Liver (tissue), 9 donors: ENCODE data around the gene CKM. TPM values are rescaled to one million over a fixed set of nuclear protein-coding genes. Genes with fewer than 3 reads are reported as not detected.

ENCODE experiments used
- DNase-seq: peaks from one replicate; pipeline ENCODE4 v3.0.0-alpha.2; 2017; ENCODE audit warnings: low spot score
- H3K27ac ChIP-seq, 2 donors: one replicate each; pipeline ENCODE4 v1.7.0; 2013; ENCODE audit warnings: inconsistent platforms in 2 of 2, low read length in 2 of 2, control low read depth in 1 of 2, low read depth in 1 of 2, mild to moderate bottlenecking in 1 of 2
- H3K27me3 ChIP-seq, 4 donors: one replicate each; pipeline versions ENCODE4 v1.6.1 to v1.7.0; 2013; ENCODE audit warnings: low read length in 3 of 4, inconsistent platforms in 1 of 4, mild to moderate bottlenecking in 1 of 4, moderate library complexity in 1 of 4; ENCODE audit not compliant: control insufficient read depth in 4 of 4, insufficient read depth in 4 of 4
- H3K36me3 ChIP-seq, 4 donors: one replicate each; pipeline versions ENCODE4 v1.6.1 to v1.7.0; 2013; ENCODE audit warnings: low read length in 3 of 4, mild to moderate bottlenecking in 3 of 4, low read depth in 1 of 4, moderate library complexity in 1 of 4; ENCODE audit not compliant: control insufficient read depth in 4 of 4, insufficient read depth in 3 of 4
- H3K4me1 ChIP-seq, 4 donors: one replicate each; pipeline versions ENCODE4 v1.6.1 to v1.7.0; 2013; ENCODE audit warnings: low read length in 3 of 4, mild to moderate bottlenecking in 3 of 4, moderate library complexity in 1 of 4; ENCODE audit not compliant: control insufficient read depth in 4 of 4, insufficient read depth in 4 of 4
- H3K4me3 ChIP-seq, 3 donors: one replicate each; pipeline versions ENCODE4 v1.6.1 to v1.7.0; 2013; ENCODE audit warnings: low read length in 3 of 3, control low read depth in 1 of 3, low read depth in 1 of 3, mild to moderate bottlenecking in 1 of 3
- H3K9ac ChIP-seq, 2 donors: one replicate each; pipeline ENCODE4 v1.7.0; 2013; ENCODE audit warnings: low read length in 2 of 2, mild to moderate bottlenecking in 2 of 2, moderate library complexity in 2 of 2, control low read depth in 1 of 2, low read depth in 1 of 2
- H3K9me3 ChIP-seq, 4 donors: one replicate each; pipeline versions ENCODE4 v1.6.1 to v1.7.0; 2013; ENCODE audit warnings: low read length in 3 of 4; ENCODE audit not compliant: control insufficient read depth in 4 of 4
- EGR1 ChIP-seq, 2 donors: IDR thresholded peaks; 2 replicates each; pipeline ENCODE4 v1.6.1; 2016 to 2018; ENCODE audit warnings: antibody characterized with exemption in 2 of 2, low read depth in 2 of 2
- FOXA2 ChIP-seq: IDR thresholded peaks from 2 replicates; pipeline ENCODE4 v1.6.1; 2016; ENCODE audit warnings: antibody characterized with exemption
- GABPA ChIP-seq, 2 donors: IDR thresholded peaks in 1 of 2; conservative IDR thresholded peaks in 1 of 2; 2 replicates each; pipeline ENCODE4 v1.6.1; 2016; ENCODE audit warnings: antibody characterized with exemption in 2 of 2, mild to moderate bottlenecking in 1 of 2, moderate library complexity in 1 of 2
- HNF4G ChIP-seq: IDR thresholded peaks from 2 replicates; pipeline ENCODE4 v1.6.1; 2016; ENCODE audit warnings: antibody characterized with exemption
- JUND ChIP-seq, 2 donors: IDR thresholded peaks; 2 replicates each; pipeline ENCODE4 v1.6.1; 2016; ENCODE audit warnings: antibody characterized with exemption in 2 of 2
- NR2F2 ChIP-seq: IDR thresholded peaks from 2 replicates; pipeline ENCODE4 v1.6.1; 2016; ENCODE audit warnings: antibody characterized with exemption
- RAD21 ChIP-seq, 2 donors: IDR thresholded peaks; 2 replicates each; pipeline ENCODE4 v1.6.1; 2016; ENCODE audit warnings: antibody characterized with exemption in 2 of 2, mild to moderate bottlenecking in 2 of 2
- RXRA ChIP-seq, 2 donors: IDR thresholded peaks; 2 replicates each; pipeline ENCODE4 v1.6.1; 2017 to 2018; ENCODE audit warnings: antibody characterized with exemption in 2 of 2, mild to moderate bottlenecking in 1 of 2
- SP1 ChIP-seq: IDR thresholded peaks from 2 replicates; pipeline ENCODE4 v1.6.1; 2018; ENCODE audit warnings: antibody characterized with exemption, mild to moderate bottlenecking
- TAF1 ChIP-seq: conservative IDR thresholded peaks from 2 replicates; pipeline ENCODE4 v1.6.1; 2016; ENCODE audit warnings: antibody characterized with exemption, mild to moderate bottlenecking
- WGBS: extraction: QIAGEN DNeasy Blood & Tissue Kit; methylation state at CpG from one replicate; pipeline ENCODE4 v1.1.7; 2013; 5-methylcytosine and 5-hydroxymethylcytosine counted together
- polyA plus RNA-seq, 2 donors: library from polyadenylated mRNA; stranded (reverse) in 1 of 2; unstranded in 1 of 2; fragments of 200-250 nt in 1 of 2; fragments of >200 nt in 1 of 2; fragmentation: Nextera tagmentation in 1 of 2; extraction: Ambion mirVana in 1 of 2; gene quantifications; one replicate each; pipeline versions ENCODE4 v1.2.1 to v1.2.3, GENCODE V29; 2013 to 2015
- total RNA-seq, 2 donors: library from RNA; depleted of rRNA; stranded (reverse); fragments of >200 nt; gene quantifications; one replicate each; pipeline ENCODE4 v1.2.3, GENCODE V29; 2014
- TF ChIP-seq, protein P1 (sequence below): IDR thresholded peaks from 2 replicates; pipeline ENCODE4 v1.6.1; 2016; ENCODE audit warnings: antibody characterized with exemption
- TF ChIP-seq, protein P2 (sequence below): fragments of 150-350 bp; IDR thresholded peaks from 2 replicates; pipeline ENCODE4 v1.5.1; 2017; ENCODE audit warnings: improper control_type of control experiment, low read depth, low read length; ENCODE audit not compliant: missing input control
- TF ChIP-seq, protein P3 (sequence below): IDR thresholded peaks from 2 replicates; pipeline ENCODE4 v1.6.1; 2016; ENCODE audit warnings: antibody characterized with exemption
- TF ChIP-seq, protein P4 (sequence below): IDR thresholded peaks from 2 replicates; pipeline ENCODE4 v1.6.1; 2016; ENCODE audit warnings: antibody characterized with exemption, mild to moderate bottlenecking
- TF ChIP-seq, protein P5 (sequence below): IDR thresholded peaks from 2 replicates; pipeline ENCODE4 v1.6.1; 2016; ENCODE audit warnings: antibody characterized with exemption
- donor health status: healthy.
- donor health status: healthy.
- donor health status: healthy.
- donor health status: healthy.
- donor health status: healthy.

CKM gene
- total and polyA plus RNA-seq, 4 donors, result 0.05 to 0.37 (median 0.17) TPM; not detected in 1

DNA sequence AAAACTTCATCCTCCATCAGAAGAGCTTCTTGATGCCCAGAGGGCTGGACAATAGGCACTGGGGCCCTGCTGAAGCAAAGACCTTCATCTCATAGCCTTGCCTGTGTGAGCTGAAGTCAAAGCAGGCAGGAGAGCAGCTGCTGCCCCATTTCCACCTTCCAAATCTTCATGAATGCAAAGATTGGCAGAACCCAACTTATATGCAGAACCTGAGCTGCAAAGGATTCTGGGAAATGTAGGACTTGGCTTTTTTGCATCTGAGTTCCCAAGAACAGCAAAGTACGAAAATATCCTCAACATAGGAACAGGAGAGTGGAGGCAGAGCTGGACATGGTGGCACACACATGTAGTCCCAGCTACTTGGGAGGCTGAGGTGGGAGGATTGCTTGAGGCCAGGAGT lies 30.8 kb downstream of the CKM start:
- H3K36me3 ChIP-seq, result peaks cover 3 to 9% (median 6%) of the 10 kb centered on the region in 4 donors

More for the DNA sequence above, 30.8 kb downstream of the CKM start:
- WGBS, result 98% methylated on average over 1 of the region's 1 CpG
- H3K27ac ChIP-seq, result no peak overlapping the region
- DNase-seq, result no peak
- no peak overlapping the region for H3K9ac ChIP-seq
- H3K4me3 ChIP-seq, result no peak overlapping the region
- TF ChIP-seq, protein P1, sequence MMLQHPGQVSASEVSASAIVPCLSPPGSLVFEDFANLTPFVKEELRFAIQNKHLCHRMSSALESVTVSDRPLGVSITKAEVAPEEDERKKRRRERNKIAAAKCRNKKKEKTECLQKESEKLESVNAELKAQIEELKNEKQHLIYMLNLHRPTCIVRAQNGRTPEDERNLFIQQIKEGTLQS, result no peak
- TF ChIP-seq, protein P2, sequence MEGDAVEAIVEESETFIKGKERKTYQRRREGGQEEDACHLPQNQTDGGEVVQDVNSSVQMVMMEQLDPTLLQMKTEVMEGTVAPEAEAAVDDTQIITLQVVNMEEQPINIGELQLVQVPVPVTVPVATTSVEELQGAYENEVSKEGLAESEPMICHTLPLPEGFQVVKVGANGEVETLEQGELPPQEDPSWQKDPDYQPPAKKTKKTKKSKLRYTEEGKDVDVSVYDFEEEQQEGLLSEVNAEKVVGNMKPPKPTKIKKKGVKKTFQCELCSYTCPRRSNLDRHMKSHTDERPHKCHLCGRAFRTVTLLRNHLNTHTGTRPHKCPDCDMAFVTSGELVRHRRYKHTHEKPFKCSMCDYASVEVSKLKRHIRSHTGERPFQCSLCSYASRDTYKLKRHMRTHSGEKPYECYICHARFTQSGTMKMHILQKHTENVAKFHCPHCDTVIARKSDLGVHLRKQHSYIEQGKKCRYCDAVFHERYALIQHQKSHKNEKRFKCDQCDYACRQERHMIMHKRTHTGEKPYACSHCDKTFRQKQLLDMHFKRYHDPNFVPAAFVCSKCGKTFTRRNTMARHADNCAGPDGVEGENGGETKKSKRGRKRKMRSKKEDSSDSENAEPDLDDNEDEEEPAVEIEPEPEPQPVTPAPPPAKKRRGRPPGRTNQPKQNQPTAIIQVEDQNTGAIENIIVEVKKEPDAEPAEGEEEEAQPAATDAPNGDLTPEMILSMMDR, result no peak
- TF ChIP-seq FOXA2, result no peak
- TF ChIP-seq, protein P3, sequence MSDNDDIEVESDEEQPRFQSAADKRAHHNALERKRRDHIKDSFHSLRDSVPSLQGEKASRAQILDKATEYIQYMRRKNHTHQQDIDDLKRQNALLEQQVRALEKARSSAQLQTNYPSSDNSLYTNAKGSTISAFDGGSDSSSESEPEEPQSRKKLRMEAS, result no peak
- TF ChIP-seq, protein P4, sequence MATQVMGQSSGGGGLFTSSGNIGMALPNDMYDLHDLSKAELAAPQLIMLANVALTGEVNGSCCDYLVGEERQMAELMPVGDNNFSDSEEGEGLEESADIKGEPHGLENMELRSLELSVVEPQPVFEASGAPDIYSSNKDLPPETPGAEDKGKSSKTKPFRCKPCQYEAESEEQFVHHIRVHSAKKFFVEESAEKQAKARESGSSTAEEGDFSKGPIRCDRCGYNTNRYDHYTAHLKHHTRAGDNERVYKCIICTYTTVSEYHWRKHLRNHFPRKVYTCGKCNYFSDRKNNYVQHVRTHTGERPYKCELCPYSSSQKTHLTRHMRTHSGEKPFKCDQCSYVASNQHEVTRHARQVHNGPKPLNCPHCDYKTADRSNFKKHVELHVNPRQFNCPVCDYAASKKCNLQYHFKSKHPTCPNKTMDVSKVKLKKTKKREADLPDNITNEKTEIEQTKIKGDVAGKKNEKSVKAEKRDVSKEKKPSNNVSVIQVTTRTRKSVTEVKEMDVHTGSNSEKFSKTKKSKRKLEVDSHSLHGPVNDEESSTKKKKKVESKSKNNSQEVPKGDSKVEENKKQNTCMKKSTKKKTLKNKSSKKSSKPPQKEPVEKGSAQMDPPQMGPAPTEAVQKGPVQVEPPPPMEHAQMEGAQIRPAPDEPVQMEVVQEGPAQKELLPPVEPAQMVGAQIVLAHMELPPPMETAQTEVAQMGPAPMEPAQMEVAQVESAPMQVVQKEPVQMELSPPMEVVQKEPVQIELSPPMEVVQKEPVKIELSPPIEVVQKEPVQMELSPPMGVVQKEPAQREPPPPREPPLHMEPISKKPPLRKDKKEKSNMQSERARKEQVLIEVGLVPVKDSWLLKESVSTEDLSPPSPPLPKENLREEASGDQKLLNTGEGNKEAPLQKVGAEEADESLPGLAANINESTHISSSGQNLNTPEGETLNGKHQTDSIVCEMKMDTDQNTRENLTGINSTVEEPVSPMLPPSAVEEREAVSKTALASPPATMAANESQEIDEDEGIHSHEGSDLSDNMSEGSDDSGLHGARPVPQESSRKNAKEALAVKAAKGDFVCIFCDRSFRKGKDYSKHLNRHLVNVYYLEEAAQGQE, result no peak
- TF ChIP-seq RXRA (IDR thresholded peaks at IDR 0.05), result no peak
- TF ChIP-seq RAD21 (IDR thresholded peaks at IDR 0.05), result no peak
- TF ChIP-seq SP1, result no peak
- TF ChIP-seq JUND (IDR thresholded peaks at IDR 0.05), result no peak
- TF ChIP-seq, protein P5, sequence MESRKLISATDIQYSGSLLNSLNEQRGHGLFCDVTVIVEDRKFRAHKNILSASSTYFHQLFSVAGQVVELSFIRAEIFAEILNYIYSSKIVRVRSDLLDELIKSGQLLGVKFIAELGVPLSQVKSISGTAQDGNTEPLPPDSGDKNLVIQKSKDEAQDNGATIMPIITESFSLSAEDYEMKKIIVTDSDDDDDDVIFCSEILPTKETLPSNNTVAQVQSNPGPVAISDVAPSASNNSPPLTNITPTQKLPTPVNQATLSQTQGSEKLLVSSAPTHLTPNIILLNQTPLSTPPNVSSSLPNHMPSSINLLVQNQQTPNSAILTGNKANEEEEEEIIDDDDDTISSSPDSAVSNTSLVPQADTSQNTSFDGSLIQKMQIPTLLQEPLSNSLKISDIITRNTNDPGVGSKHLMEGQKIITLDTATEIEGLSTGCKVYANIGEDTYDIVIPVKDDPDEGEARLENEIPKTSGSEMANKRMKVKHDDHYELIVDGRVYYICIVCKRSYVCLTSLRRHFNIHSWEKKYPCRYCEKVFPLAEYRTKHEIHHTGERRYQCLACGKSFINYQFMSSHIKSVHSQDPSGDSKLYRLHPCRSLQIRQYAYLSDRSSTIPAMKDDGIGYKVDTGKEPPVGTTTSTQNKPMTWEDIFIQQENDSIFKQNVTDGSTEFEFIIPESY, result no peak
- TF ChIP-seq NR2F2, result no peak
- no peak for TF ChIP-seq EGR1 (IDR thresholded peaks at IDR 0.05; ENCODE audit: low read depth in 2 of 2)
- TF ChIP-seq HNF4G, result no peak
- no peak for TF ChIP-seq GABPA (IDR thresholded peaks at IDR 0.05 in 1 of 2, conservative IDR thresholded peaks at IDR 0.05 in 1 of 2)
- TF ChIP-seq TAF1, result no peak
- no peaks in the 10 kb centered on the region for H3K27me3 ChIP-seq
- H3K9me3 ChIP-seq, result no peaks in the 10 kb centered on the region
- peaks cover 6 to 63% (median 42%) of the 10 kb centered on the region in 4 donors for H3K4me1 ChIP-seq
